Activated CD4-positive, alpha-beta T cell treated with anti-CD3 and anti-CD28 coated beads, Interleukin-10, Interleukin-2, amounts not matched to agents 100 ng/mL and 50 ng/mL, durations not matched to agents 16 hours and 8 hours (primary cell): ENCODE measurements around the gene NUP210.

ENCODE experiments used
- DNase-seq: peaks from one replicate; pipeline ENCODE4 v3.0.0-alpha.2; 2020

Gene NUP210

GRCh38 chr3:13346481-13347389 is 73.4 kb downstream of the NUP210 start:
- DNase-seq, result peak; percentile 78

- DNase-seq, result no peak
Observed at GRCh38 chr3:13345772-13346171, 74.3 kb downstream of the NUP210 start.

- DNase-seq, result no peak
Observed at GRCh38 chr3:13345284-13345683, 74.8 kb downstream of the NUP210 start.

- DNase-seq, result no peak
Observed at GRCh38 chr3:13344663-13345062, 75.5 kb downstream of the NUP210 start.

- DNase-seq, result no peak
Observed at GRCh38 chr3:13343601-13344000, 76.5 kb downstream of the NUP210 start.

GRCh38 chr3:13341229-13341905 is 78.8 kb downstream of the NUP210 start:
- no peak for DNase-seq

GRCh38 chr3:13339833-13340232 is 80.3 kb downstream of the NUP210 start:
- DNase-seq, result no peak

- DNase-seq, result no peak
Observed at GRCh38 chr3:13338996-13339395, 81.1 kb downstream of the NUP210 start.

GRCh38 chr3:13338231-13338630 is 81.9 kb downstream of the NUP210 start:
- no peak for DNase-seq

- no peak for DNase-seq
Observed at GRCh38 chr3:13336592-13336991, 83.5 kb downstream of the NUP210 start.

GRCh38 chr3:13335503-13335902 is 84.6 kb downstream of the NUP210 start:
- no peak for DNase-seq

GRCh38 chr3:13335059-13335458 is 85.1 kb downstream of the NUP210 start:
- DNase-seq, result no peak

GRCh38 chr3:13333236-13333897 is 86.8 kb downstream of the NUP210 start:
- no peak for DNase-seq

GRCh38 chr3:13332740-13333139 is 87.4 kb downstream of the NUP210 start:
- DNase-seq, result no peak

- no peak for DNase-seq
Observed at GRCh38 chr3:13332158-13332557, 88.0 kb downstream of the NUP210 start.

- DNase-seq, result no peak
Observed at GRCh38 chr3:13329746-13330145, 90.4 kb downstream of the NUP210 start.

GRCh38 chr3:13325892-13326443 is 94.2 kb downstream of the NUP210 start:
- no peak for DNase-seq

- DNase-seq, result no peak
Observed at GRCh38 chr3:13324835-13325501, 95.2 kb downstream of the NUP210 start.

GRCh38 chr3:13323822-13324221 is 96.3 kb downstream of the NUP210 start:
- DNase-seq, result no peak

- DNase-seq, result no peak
Observed at GRCh38 chr3:13322324-13322723, 97.8 kb downstream of the NUP210 start.

GRCh38 chr3:13319564-13320220 is 100.4 kb downstream of the NUP210 start:
- no peak for DNase-seq
